Measurements from ENCODE around the gene PRRT3.

DNA sequence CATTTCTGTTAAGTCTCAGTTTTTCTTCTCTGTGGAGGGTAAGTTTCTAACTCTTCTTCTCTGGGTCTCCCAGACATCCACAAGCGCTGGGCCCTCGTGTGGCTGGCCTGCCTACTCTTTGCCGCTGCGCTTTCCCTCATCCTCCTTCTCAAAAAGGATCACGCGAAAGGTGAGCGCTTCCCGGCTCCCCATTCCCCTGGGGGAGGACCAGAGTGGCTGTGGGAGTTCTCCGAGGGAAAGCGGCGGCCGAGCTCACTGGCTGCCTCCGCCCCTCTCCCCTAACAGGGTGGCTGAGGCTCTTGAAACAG lies 19.7 kb downstream of the PRRT3 start:
- TF ChIP-seq POLR2A (IDR thresholded peaks at IDR 0.05; ENCODE audit: low read depth, low read length) (no peak), EZH2 (IDR thresholded peaks at IDR 0.05; ENCODE audit: borderline replicate concordance, low read depth, low read length, severe bottlenecking) (no peak), JUN (IDR thresholded peaks at IDR 0.05; ENCODE audit: borderline replicate concordance, insufficient read depth, insufficient read length, low read depth) (no peak), FOS (IDR thresholded peaks at IDR 0.05; ENCODE audit: borderline replicate concordance, insufficient read depth, low read length) (no peak), POLR2AphosphoS5 (IDR thresholded peaks at IDR 0.05; ENCODE audit: insufficient read depth, low read depth, low read length) (no peak)
- TF ChIP-seq, protein P1, sequence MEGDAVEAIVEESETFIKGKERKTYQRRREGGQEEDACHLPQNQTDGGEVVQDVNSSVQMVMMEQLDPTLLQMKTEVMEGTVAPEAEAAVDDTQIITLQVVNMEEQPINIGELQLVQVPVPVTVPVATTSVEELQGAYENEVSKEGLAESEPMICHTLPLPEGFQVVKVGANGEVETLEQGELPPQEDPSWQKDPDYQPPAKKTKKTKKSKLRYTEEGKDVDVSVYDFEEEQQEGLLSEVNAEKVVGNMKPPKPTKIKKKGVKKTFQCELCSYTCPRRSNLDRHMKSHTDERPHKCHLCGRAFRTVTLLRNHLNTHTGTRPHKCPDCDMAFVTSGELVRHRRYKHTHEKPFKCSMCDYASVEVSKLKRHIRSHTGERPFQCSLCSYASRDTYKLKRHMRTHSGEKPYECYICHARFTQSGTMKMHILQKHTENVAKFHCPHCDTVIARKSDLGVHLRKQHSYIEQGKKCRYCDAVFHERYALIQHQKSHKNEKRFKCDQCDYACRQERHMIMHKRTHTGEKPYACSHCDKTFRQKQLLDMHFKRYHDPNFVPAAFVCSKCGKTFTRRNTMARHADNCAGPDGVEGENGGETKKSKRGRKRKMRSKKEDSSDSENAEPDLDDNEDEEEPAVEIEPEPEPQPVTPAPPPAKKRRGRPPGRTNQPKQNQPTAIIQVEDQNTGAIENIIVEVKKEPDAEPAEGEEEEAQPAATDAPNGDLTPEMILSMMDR (IDR thresholded peaks at IDR 0.05; ENCODE audit: extremely low read depth in 1 of 2, insufficient read depth in 1 of 2, low read depth in 1 of 2, low read length in 2 of 2): no peak
